Measurements from ENCODE around the gene PCK2. TPM values are rescaled to one million over a fixed set of nuclear protein-coding genes. Genes with fewer than 3 reads are reported as not detected.

PCK2 gene
- total and polyA plus RNA-seq, 12 donors: 0.75 to 7.3 (median 2.6) TPM

DNA sequence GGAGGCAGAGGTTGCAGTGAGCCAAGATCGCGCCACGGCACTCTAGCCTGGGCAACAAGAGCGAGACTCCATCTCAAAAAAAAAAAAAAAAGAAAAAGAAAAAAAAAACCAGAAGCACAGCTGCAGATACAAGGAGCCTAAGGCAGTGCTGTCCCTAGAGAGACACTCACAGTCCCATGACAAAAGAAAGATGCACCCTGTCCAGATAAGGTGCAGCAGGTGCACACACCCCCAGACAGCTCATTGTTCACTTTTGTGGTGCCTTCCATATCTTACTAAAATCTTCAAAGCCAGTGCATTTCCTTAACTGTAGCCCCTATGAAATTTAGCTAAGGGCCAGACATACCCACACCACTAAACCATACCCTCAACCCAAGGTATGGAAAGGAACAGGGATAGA, 28.3 kb downstream of the PCK2 start:
- intact Hi-C loops (cut with DNase I): no loop called here
- TF ChIP-seq, protein P1, sequence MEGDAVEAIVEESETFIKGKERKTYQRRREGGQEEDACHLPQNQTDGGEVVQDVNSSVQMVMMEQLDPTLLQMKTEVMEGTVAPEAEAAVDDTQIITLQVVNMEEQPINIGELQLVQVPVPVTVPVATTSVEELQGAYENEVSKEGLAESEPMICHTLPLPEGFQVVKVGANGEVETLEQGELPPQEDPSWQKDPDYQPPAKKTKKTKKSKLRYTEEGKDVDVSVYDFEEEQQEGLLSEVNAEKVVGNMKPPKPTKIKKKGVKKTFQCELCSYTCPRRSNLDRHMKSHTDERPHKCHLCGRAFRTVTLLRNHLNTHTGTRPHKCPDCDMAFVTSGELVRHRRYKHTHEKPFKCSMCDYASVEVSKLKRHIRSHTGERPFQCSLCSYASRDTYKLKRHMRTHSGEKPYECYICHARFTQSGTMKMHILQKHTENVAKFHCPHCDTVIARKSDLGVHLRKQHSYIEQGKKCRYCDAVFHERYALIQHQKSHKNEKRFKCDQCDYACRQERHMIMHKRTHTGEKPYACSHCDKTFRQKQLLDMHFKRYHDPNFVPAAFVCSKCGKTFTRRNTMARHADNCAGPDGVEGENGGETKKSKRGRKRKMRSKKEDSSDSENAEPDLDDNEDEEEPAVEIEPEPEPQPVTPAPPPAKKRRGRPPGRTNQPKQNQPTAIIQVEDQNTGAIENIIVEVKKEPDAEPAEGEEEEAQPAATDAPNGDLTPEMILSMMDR (IDR thresholded peaks at IDR 0.05): no peak
- H3K27me3 ChIP-seq: no peaks in the 10 kb centered on the region
- 98 to 99% methylated on average over 4 of the region's 4 CpGs for WGBS, 2 donors
- no peaks in the 10 kb centered on the region for H3K4me1 ChIP-seq
- peaks cover 0 to 75% (median 56%) of the 10 kb centered on the region in 9 donors for H3K36me3 ChIP-seq
- no peak overlapping the region for H3K4me3 ChIP-seq
- ATAC-seq: peak in 1 of 8 donors; percentile 6
- no peak for DNase-seq
- H3K9me3 ChIP-seq: no peaks in the 10 kb centered on the region
- H3K27ac ChIP-seq: no peak overlapping the region

DNA sequence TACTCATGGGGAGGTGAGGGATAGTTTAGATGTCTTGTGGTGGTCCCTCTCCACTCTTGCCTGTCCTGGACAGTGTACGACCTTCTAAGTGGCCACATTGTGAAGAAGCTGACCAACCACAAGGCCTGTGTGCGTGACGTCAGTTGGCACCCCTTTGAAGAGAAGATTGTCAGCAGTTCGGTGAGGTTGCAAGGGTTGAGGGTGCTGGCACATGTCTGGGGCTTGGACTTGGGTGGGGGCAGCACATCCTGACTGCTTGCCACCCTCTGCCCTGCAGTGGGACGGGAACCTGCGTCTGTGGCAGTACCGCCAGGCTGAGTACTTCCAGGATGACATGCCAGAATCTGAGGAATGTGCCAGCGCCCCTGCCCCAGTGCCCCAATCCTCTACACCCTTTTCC, 28.8 kb downstream of the PCK2 start:
- DNase-seq: no peak
- intact Hi-C loops (cut with DNase I): no loop called here
- peaks cover 0 to 70% (median 51%) of the 10 kb centered on the region in 9 donors for H3K36me3 ChIP-seq
- no peaks in the 10 kb centered on the region for H3K4me1 ChIP-seq
- H3K4me3 ChIP-seq: no peak overlapping the region
- H3K27ac ChIP-seq: peak overlapping the region in 1 of 10 donors; percentile 11
- peak in 3 of 8 donors; percentile 4 to 24 (median 21) for ATAC-seq
- TF ChIP-seq, protein P1 (IDR thresholded peaks at IDR 0.05): no peak
- no peaks in the 10 kb centered on the region for H3K9me3 ChIP-seq
- no peaks in the 10 kb centered on the region for H3K27me3 ChIP-seq
- WGBS, 2 donors: 69 to 80% methylated on average over 8 of the region's 8 CpGs

DNA sequence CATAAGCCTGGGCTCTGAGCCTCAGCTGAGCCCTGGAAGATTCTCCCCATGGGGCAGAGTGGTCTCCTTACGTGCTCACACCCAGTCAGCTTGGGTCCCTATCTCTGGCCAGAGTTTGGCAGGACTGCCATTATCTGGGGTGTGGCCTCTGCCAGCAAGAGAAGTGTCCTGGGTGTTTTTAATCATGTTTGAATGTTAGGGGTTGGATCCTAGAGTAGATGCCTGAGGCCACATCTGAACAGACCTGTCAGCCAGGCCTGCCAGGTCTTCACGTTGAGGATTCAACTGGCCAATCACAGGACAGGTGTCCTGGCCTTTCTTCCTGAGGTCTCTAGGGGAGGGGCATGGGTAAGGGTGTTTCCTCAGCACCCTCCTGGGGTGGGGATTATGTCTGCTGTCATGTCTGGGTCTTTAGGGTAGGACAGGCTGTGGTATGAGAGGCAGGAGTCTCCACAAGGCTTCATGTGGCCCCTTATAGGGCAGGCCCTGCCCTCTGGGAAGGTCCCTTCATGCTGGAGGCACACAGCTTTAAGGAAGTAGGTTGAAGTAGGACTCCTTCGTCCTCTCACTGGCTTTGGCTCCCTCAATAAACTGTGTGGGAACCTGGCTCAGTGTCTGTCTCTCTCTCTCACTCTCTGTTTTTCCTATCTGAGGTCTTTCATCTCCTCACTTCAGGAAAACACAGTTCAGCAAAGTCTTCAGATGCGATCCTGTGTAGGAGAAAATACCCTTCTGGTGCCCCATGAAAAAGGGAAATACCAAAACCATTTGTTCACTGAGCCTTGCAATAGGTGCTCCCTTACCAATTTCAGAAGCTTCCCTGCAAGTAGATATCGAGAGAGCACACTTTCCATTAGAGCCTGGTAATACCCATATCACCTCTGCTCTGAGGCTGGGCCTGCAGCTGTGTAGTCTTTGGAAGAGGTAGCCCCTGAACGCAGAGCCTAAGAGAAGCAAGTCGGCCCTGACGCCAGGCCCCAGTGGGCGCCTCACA, 29.6 kb downstream of the PCK2 start:
- WGBS, 2 donors: 80 to 85% methylated on average over 9 of the region's 9 CpGs
- Histone ChIP-seq H3K27ac (peak overlapping the region in 1 of 10 donors; percentile 11), H3K4me3 (no peak overlapping the region), H3K27me3 (no peaks in the 10 kb centered on the region), H3K4me1 (no peaks in the 10 kb centered on the region), H3K36me3 (peaks cover 0 to 62% (median 43%) of the 10 kb centered on the region in 9 donors), H3K9me3 (no peaks in the 10 kb centered on the region)
- TF ChIP-seq, protein P1 (IDR thresholded peaks at IDR 0.05): no peak
- intact Hi-C loops (cut with DNase I): no loop called here
- DNase-seq: no peak
- peak in 3 of 8 donors; percentile 8 to 41 (median 12) for ATAC-seq

DNA sequence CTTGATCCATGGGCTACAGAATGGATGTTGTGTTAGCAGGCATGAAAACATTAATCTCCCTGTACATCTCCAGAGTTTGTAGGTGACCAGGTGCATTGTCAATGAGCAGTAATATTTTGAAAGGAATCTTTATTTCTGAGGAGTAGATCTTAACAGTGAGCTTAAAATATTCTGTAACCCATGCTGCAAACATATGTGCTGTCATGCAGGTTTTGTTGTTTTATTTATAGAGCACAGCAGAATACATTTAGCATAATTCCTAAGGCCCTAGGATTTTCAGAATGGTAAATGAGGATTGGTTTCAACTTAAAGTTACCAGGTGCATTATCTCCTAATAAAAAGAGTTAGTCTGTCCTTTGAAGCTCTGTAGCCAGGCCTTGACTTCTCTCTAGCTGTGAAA, 32.8 kb downstream of the PCK2 start:
- Histone ChIP-seq H3K27me3 (no peaks in the 10 kb centered on the region), H3K27ac (no peak overlapping the region), H3K9me3 (no peaks in the 10 kb centered on the region), H3K36me3 (peaks cover 0 to 30% (median 14%) of the 10 kb centered on the region in 9 donors), H3K4me1 (peaks cover 13 to 22% (median 17%) of the 10 kb centered on the region in 9 donors), H3K4me3 (no peak overlapping the region)
- no peak for DNase-seq
- intact Hi-C loops (cut with DNase I): no loop called here
- TF ChIP-seq, protein P1 (IDR thresholded peaks at IDR 0.05): no peak
- ATAC-seq: no peak
